HG03103 (cell line): ENCODE data around the gene USP25.

Experiments
- ATAC-seq: cut with Tn5 transposase; IDR thresholded peaks from one replicate; pipeline ENCODE4 v1.9.1; 2021; ENCODE audit warnings: low read depth; ENCODE audit not compliant: unreplicated experiment

Gene USP25

DNA sequence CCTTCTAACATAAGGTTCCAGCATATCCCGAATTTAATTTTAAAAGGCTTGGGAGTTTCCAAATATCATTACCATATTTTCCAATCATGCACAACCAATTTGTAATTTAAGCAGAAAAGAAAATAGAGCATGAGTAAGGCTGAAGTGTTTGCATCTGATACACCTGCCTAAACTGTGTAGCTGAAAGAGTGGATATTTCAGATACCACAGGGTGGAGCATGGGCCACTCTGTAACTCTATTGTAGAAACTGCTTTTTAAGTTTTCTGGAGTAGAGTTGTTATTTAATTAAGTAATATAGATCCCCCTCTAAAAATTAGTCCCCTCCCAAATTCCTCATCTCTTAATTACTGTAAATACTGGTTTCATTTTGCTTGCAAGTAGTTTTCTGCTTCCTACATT, 199.8 kb downstream of the USP25 start:
- no peak for ATAC-seq
